Measurements from ENCODE around the gene NUMBL.
"Not testable (repeated sequence)": the region's sequence is repeated elsewhere in the genome, so short reads cannot be mapped to it uniquely, and the experiment has no call there.

Gene NUMBL

GRCh38 chr19:40629346-40629745 lies 61.1 kb downstream of the NUMBL start:
- DNase-seq (ENCODE audit: low read depth in 2 of 2): no peak

GRCh38 chr19:40627486-40628279 lies 62.8 kb downstream of the NUMBL start:
- DNase-seq (ENCODE audit: low read depth in 2 of 2): no peak

- DNase-seq (ENCODE audit: low read depth in 2 of 2): no peak
These were observed 63.5 kb downstream of the NUMBL start for GRCh38 chr19:40626918-40627317.

GRCh38 chr19:40625406-40626120 lies 64.9 kb downstream of the NUMBL start:
- DNase-seq (ENCODE audit: low read depth in 2 of 2): no peak

GRCh38 chr19:40624369-40625153 lies 65.9 kb downstream of the NUMBL start:
- DNase-seq (ENCODE audit: low read depth in 2 of 2): not testable (repeated sequence)

- no peak for DNase-seq (ENCODE audit: low read depth in 2 of 2)
These were observed 66.8 kb downstream of the NUMBL start for GRCh38 chr19:40623403-40624251.

GRCh38 chr19:40622773-40623075 lies 67.7 kb downstream of the NUMBL start:
- DNase-seq (ENCODE audit: low read depth in 2 of 2): no peak

GRCh38 chr19:40621966-40622772 lies 68.3 kb downstream of the NUMBL start:
- DNase-seq (ENCODE audit: low read depth in 2 of 2): no peak

GRCh38 chr19:40621283-40621682 lies 69.2 kb downstream of the NUMBL start:
- no peak for DNase-seq (ENCODE audit: low read depth in 2 of 2)

- no peak for DNase-seq (ENCODE audit: low read depth in 2 of 2)
These were observed 70.3 kb downstream of the NUMBL start for GRCh38 chr19:40620161-40620485.

- DNase-seq (ENCODE audit: low read depth in 2 of 2): no peak
These were observed 70.9 kb downstream of the NUMBL start for GRCh38 chr19:40619333-40620160.

- DNase-seq (ENCODE audit: low read depth in 2 of 2): no peak
These were observed 72.5 kb downstream of the NUMBL start for GRCh38 chr19:40617961-40618360.

- no peak for DNase-seq (ENCODE audit: low read depth in 2 of 2)
These were observed 73.5 kb downstream of the NUMBL start for GRCh38 chr19:40616941-40617340.

GRCh38 chr19:40616178-40616577 lies 74.3 kb downstream of the NUMBL start:
- no peak for DNase-seq (ENCODE audit: low read depth in 2 of 2)
